Measurements from ENCODE around the gene CAVIN4.

CAVIN4 gene

DNA sequence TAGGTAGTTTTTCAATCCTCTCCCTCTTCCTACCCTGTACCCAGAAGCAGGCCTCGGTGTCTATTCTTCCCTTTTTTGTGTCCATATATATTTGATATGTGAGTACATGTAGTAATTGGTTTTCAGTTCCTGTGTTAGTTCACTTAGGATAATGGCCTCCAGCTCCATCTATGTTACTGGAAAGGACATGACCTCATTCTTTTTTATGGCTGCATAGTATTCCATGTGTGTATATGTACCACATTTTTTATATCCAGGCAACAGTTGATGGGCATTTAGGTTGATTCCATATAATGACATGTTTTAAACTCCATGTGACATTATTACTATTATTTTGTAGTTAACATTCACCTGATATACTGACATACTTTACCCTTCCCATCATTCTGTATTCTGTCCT lies 49.1 kb downstream of the CAVIN4 start:
- Histone ChIP-seq H3K36me3 (replicated peaks) (no peaks in the 10 kb centered on the region), H3K4me3 (ENCODE audit: low read depth, low read length) (no peak overlapping the region), H3K27me3 (replicated peaks) (no peaks in the 10 kb centered on the region), H3K27ac (no peak overlapping the region)
- in situ Hi-C loops (cut with HindIII; ENCODE audit: low pct_ligation_motif_present, low sequenced_read_pairs) = no loop called here
- TF ChIP-seq CTCF (IDR thresholded peaks at IDR 0.05; ENCODE audit: low read depth, low read length, missing control alignments) = no peak
- no peak for DNase-seq

- no peak for DNase-seq
- H3K36me3 ChIP-seq (replicated peaks) = no peaks in the 10 kb centered on the region
- no peaks in the 10 kb centered on the region for H3K27me3 ChIP-seq (replicated peaks)
- no peak overlapping the region for H3K27ac ChIP-seq
- no peak overlapping the region for H3K4me3 ChIP-seq (ENCODE audit: low read depth, low read length)
- in situ Hi-C loops (cut with HindIII; ENCODE audit: low pct_ligation_motif_present, low sequenced_read_pairs) = no loop called here
- TF ChIP-seq CTCF (IDR thresholded peaks at IDR 0.05; ENCODE audit: low read depth, low read length, missing control alignments) = no peak
These were observed 59.9 kb downstream of the CAVIN4 start for GRCh38 chr9:100637787-100638186.

All from brain microvascular endothelial cell (primary cell).